Measurements from ENCODE around the gene CTNNA3. TPM values are rescaled to one million over a fixed set of nuclear protein-coding genes. Genes with fewer than 3 reads are reported as not detected.

Gene CTNNA3
- total and polyA plus RNA-seq, 10 donors = 0.03 to 2.4 (median 0.76) TPM; not detected in 1

GRCh38 chr10:67175354-67175753 lies 520.6 kb downstream of the CTNNA3 start:
- Histone ChIP-seq H3K27me3 (replicated peaks in 1 of 7) (no peaks in the 10 kb centered on the region), H3K27ac (no peak overlapping the region), H3K36me3 (no peaks in the 10 kb centered on the region), H3K4me3 (no peak overlapping the region), H3K9me3 (peaks cover 0 to 5% (median 0%) of the 10 kb centered on the region in 8 donors), H3K4me1 (no peaks in the 10 kb centered on the region)
- TF ChIP-seq POLR2A (IDR thresholded peaks at IDR 0.05) (no peak), CTCF (IDR thresholded peaks at IDR 0.05 in 8 of 11, conservative IDR thresholded peaks at IDR 0.05 in 3 of 11) (no peak), POLR2AphosphoS5 (IDR thresholded peaks at IDR 0.05) (no peak)
- no peak for DNase-seq
- WGBS, 5 donors = 79 to 92% (median 80%) methylated on average over 2 of the region's 2 CpGs
- intact Hi-C loops (cut with DNase I; ENCODE audit: low total_unique reads) = no loop called here

GRCh38 chr10:67173787-67174186 lies 522.2 kb downstream of the CTNNA3 start:
- H3K4me1 ChIP-seq = no peaks in the 10 kb centered on the region
- no peaks in the 10 kb centered on the region for H3K36me3 ChIP-seq
- TF ChIP-seq CTCF (IDR thresholded peaks at IDR 0.05 in 8 of 11, conservative IDR thresholded peaks at IDR 0.05 in 3 of 11) (no peak), POLR2A (IDR thresholded peaks at IDR 0.05) (no peak), POLR2AphosphoS5 (IDR thresholded peaks at IDR 0.05) (no peak)
- intact Hi-C loops (cut with DNase I; ENCODE audit: low total_unique reads) = no loop called here
- H3K27me3 ChIP-seq (replicated peaks in 1 of 7) = no peaks in the 10 kb centered on the region
- no peak overlapping the region for H3K27ac ChIP-seq
- H3K9me3 ChIP-seq = peaks cover 0 to 20% (median 8%) of the 10 kb centered on the region in 8 donors
- no peak overlapping the region for H3K4me3 ChIP-seq
- DNase-seq = no peak

GRCh38 chr10:67171970-67172369 lies 524.0 kb downstream of the CTNNA3 start:
- TF ChIP-seq CTCF (IDR thresholded peaks at IDR 0.05 in 8 of 11, conservative IDR thresholded peaks at IDR 0.05 in 3 of 11) (no peak), POLR2AphosphoS5 (IDR thresholded peaks at IDR 0.05) (no peak), POLR2A (IDR thresholded peaks at IDR 0.05) (no peak)
- intact Hi-C loops (cut with DNase I; ENCODE audit: low total_unique reads) = no loop called here
- no peak for DNase-seq
- no peaks in the 10 kb centered on the region for H3K27me3 ChIP-seq (replicated peaks in 1 of 7)
- H3K27ac ChIP-seq = no peak overlapping the region
- no peaks in the 10 kb centered on the region for H3K36me3 ChIP-seq
- H3K4me3 ChIP-seq = no peak overlapping the region
- H3K9me3 ChIP-seq = peaks cover 0 to 38% (median 25%) of the 10 kb centered on the region in 8 donors
- WGBS, 5 donors = 78 to 90% (median 86%) methylated on average over 1 of the region's 1 CpG
- no peaks in the 10 kb centered on the region for H3K4me1 ChIP-seq

GRCh38 chr10:67156239-67156638 lies 539.8 kb downstream of the CTNNA3 start:
- Histone ChIP-seq H3K27ac (no peak overlapping the region), H3K4me3 (no peak overlapping the region), H3K4me1 (no peaks in the 10 kb centered on the region), H3K27me3 (replicated peaks in 1 of 7) (no peaks in the 10 kb centered on the region), H3K9me3 (peaks cover 0 to 29% (median 11%) of the 10 kb centered on the region in 8 donors), H3K36me3 (no peaks in the 10 kb centered on the region)
- TF ChIP-seq POLR2A (IDR thresholded peaks at IDR 0.05) = no peak
- no peak for TF ChIP-seq CTCF (IDR thresholded peaks at IDR 0.05 in 8 of 11, conservative IDR thresholded peaks at IDR 0.05 in 3 of 11)
- TF ChIP-seq POLR2AphosphoS5 (IDR thresholded peaks at IDR 0.05) = no peak
- intact Hi-C loops (cut with DNase I; ENCODE audit: low total_unique reads) = no loop called here
- DNase-seq = no peak

Data from spleen (tissue), 11 donors.